Fibroblast of lung (primary cell): Measurements from ENCODE around the gene RCN1.

Experiments
- CTCF ChIP-seq, 2 donors: IDR thresholded peaks in 1 of 2; conservative IDR thresholded peaks in 1 of 2; 1 replicate in 1 of 2; 2 replicates in 1 of 2; pipeline ENCODE4 v1.5.1; 2011 to 2012; ENCODE audit warnings: low read length in 2 of 2, control low read depth in 1 of 2, inconsistent platforms in 1 of 2, low read depth in 1 of 2, mild to moderate bottlenecking in 1 of 2
- EZH2 ChIP-seq: IDR thresholded peaks from 2 replicates; pipeline ENCODE4 v1.5.1; 2012; ENCODE audit warnings: low read length, control low read depth, mild to moderate bottlenecking; ENCODE audit errors: missing control alignments

- TF ChIP-seq CTCF (conservative IDR thresholded peaks at IDR 0.05 in 1 of 2, IDR thresholded peaks at IDR 0.05 in 1 of 2; ENCODE audit: low read depth in 1 of 2, low read length in 2 of 2) (no peak), EZH2 (no peak)
Observed at GRCh38 chr11:32149748-32150147, 58.9 kb downstream of the RCN1 start.
